Suppressor macrophage treated with lipopolysaccharide for 1 hour (primary cell): ENCODE data around the gene EME2.
A peak's percentile ranks its signal among the peaks of the same experiment; 100 is the strongest.

ENCODE experiments used
- DNase-seq, 3 donors: peaks; one replicate each; pipeline ENCODE4 v3.0.0-alpha.2; 2020 to 2022

Gene EME2

DNA sequence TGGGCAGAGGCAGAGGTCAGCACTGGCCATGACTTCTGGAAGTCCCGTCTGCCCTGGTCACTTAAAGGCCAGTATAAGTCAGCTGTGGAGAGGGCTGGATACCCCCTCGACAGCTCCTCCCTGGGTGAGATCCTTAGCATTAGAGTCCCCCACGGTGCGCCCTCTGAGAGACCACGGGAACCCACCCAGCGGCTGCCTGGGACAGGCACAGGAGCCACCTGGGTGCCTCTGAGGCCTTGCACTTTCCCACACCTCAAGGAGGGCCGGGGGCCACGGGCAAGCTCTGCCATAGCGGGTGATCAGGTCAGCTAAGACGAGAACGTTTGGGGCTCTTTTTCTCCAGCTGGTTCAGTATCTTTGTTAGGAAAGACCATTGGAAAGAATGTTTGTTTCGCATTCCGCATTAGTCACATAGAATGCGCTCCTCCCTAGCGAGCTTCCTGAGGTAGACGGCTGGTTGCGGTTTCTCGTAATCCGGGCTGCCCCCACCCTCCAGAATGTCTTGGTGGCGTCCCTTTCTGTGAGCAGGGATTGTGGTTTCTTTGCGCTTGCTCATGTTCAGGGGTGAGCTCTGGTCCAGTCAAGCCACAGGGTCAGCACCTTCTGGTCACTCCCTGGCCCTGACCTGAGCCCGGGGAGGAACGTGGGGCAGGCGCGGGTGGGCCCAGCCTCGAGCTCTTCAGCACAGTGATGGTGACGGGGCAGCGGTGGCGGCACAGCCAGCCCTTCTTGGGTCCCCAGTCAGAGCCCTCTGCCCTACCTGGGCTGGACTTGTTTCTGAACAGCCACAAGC lies 26.5 kb upstream of the EME2 start:
- DNase-seq: no peak

DNA sequence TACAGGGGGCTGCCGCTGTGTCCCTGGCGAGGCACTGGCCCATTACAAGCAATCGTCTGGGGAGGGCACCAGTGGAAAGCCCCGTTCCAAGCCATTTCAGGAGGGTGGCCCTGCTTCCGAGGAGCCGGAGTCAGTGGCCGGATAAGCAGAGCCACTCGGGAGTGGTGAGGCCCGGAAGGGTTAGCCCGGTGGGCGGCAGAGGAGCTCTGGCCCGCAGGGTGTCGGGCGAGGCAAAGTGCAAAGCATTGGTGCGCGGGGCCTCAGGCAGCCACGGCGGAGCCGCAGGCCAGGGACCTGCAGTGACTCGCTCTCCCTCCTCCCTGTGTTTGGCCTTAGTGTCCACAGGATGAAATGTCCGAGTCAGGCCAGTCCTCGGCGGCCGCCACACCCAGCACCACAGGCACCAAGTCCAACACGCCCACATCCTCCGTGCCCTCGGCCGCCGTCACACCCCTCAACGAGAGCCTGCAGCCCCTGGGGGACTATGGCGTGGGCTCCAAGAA lies 25.9 kb upstream of the EME2 start:
- no peak for DNase-seq

DNA sequence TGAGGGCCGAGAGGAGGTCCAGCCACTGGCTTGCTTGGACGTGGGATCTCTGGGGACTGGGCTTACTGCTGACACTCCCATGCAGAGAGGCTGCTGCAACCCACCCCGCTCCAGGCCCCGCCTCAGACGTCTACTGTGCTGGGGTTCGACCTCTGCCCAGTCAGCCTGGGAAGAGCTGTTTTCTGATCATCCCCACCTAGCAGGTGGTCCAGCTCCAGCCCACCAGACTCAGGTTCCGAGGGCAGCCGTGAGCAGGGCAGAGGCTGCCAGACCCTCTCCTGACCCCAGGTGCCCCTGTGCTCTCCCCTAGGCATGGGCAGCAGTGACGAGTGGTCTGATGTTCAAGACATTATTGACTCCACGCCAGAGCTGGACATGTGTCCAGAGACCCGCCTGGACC lies 24.7 kb upstream of the EME2 start:
- no peak for DNase-seq

DNA sequence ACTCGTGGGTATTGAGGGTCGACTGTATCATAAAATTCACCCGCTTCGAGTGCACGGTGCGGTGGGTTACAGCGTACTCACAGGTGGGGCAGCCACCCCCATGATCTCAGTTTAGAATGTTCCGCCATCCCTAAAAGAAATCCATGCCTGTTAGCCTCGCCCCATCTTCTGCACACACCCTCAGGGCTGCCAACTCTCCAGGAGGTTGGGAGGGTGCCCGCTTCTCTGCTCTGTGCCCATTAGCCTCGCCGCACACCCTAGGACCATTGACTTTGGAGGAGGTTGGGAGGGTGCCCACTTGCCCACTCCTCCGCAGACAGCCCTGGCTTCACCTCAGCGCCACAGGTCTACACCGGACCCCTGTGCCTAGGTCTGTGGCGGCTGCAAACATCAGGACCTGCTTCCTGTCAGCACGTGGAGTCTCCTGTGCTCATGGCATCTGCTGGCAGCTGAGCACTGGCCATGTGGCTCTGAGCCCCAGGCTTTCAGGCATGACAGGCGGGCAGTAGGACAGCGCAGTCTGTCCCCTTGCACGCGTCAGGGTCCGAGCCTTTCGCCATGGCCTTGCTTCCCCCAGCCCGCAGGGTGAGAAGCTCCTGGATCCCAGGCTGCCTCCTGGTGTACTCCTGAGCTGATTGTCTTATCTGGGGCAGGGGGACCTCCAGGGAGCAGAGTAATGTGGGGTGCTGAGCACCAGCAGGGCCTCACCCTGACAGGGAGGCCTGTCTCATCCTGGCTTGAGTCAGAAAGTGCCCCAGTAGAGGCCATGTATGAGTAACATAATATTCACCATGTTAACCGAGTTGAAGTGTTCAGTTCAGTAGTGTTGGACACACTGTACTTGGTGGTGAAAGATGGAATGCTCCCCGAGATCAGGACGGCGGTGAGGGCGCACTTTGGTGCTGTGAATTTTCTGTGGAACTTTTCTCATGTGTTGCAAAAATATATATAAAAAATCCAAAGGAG lies 23.2 kb upstream of the EME2 start:
- DNase-seq: no peak

DNA sequence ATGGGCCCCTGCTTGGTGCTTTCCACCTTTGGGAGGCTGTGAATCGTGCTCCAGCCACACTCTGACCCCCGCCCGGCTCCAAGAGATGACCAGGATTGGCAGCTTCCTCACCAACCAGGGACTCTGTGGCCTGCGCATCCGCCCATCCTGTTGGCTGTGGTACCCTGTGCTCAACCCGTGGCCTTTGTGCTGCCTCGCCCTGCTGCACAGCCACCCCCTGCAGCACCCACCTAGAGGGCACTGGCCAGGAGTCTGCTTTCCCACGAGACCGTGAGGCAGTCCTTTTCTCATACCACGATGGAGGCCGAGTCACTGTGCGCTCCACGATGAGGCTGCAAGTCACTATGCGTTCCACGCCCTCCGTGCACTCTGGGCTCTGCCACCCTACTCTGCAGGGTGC lies 20.7 kb upstream of the EME2 start:
- DNase-seq: no peak

DNA sequence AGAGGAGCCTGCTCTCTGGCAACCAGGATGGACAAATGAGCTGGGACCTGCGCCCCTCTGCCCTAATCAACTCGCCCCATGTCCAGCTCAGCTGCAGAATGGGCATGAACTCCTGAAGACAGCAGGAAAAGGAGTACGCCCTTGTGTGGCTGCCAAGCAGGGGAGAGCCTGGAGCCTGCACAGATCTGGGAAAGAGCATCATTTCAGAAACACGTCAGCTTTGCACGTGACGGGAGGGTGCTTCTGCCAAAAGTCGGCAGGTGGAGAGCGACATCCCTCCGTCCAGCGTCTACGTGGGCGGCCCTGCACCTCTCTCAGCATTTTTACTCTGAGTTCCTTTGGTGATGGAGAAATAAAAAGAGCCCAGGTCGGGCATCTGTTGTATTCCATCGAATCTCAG lies 19.8 kb upstream of the EME2 start:
- DNase-seq: no peak

DNA sequence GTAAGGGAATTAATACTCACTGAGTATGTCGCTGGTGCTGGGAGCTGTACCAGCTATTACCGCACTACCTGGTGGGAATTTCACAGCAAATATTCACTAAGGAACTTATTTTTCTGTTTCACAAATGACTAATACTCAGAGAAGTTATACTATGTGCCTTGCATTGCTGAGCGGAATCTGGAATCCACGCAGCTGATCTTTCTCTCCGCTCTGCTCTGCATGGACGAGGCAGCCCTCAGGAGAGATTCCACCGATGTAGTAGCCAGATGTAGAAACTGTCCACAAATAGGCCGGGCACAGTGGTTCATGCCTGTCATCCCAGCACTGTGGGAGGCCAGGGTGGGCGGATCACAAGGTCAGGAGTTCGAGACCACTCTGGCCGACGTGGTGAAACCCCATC lies 18.4 kb upstream of the EME2 start:
- DNase-seq: no peak

DNA sequence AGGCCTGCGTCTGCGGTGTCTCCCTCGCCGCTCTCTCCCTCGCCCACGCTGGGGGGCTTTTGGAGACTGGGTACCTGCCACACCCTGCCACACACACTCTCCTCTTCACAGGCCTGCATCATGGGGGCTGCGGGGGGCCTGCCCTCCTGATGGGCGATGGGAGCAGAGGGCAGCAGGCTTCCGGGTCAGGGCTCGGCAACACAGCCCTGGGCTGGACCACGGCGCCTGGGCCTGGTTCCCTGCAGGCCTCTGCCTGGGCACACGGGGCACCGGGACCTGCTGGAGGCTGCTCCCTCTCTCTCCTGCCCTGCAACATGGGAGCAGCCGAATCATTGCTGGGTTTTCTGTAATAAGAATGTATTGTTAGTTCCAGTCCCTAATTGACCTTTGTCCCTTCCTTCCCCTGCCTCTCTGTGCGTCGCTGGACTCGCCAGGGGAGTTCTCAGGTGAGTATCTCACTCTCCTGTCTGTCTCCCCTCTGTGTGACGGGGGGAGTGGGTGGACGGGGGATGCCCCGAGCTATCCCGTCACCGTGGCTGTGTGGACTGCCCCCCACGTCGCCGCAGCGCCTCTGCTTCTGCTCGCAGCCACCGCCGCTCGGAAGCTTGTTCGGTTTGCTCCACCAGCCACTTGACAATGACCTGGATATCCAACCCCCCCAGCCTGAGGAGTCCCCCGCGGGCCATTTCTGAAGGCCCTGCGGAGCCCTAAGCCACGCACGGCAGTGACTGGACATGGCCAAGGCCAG lies 14.7 kb upstream of the EME2 start:
- DNase-seq: no peak

DNA sequence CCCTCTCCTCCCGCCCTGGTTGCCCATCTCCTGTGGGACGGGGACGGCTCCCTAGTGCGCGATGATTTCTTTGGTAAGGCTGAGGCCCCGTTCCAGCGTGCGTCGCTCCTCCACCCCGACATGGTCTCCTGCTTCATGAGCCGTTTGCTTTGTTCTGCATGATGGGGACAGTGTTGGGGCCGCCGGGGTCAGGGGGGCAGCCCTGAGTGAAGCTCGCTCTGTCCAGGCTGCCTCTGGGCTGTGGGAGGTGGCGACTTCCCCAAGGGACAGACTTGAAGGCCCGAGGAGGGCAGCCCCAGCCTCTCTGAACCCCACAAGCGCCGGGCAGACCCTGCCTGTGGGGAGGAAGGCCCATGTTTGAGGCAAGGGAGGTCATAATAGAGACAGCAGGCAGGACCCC lies 13.7 kb upstream of the EME2 start:
- no peak for DNase-seq

DNA sequence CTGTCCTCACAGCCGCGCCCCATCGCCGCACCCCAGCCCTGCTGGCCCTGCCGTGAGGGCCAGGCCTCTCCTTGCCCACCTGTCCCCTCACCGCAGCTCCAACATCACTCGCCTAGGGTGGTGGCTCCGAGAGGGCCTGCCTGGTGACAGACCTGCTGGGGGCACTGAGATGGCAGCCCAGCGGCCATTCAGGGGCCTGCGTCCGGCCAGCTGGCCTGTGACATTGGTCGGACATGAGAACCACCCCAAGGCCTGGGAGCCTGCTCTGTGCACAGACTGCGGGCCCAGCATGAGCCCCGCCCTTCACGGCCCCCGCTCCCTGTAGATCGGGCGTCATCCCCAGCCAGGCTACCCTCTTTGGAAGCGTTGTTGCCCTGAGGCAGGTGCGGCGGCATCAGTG lies 13.1 kb upstream of the EME2 start:
- DNase-seq: no peak

DNA sequence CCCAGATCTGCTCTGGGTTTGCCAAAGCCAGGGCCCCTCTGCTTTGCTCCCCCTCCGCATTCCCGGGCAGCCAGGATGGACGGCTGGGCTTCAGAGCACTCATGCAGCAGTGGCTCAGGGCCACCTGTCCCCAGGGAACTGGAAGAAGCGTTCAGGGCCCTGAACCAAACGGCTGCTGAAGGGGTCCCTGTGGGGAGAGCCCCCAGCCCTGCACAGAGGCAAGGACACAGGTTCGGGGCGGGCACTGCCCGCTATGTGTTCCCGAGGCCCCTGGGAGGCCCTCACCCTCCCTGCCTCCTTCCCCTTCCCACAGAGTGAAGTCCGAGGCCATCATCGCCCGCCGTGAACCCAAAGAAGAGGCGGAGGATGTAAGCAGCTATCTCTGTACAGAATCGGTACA lies 11.7 kb upstream of the EME2 start:
- no peak for DNase-seq

DNA sequence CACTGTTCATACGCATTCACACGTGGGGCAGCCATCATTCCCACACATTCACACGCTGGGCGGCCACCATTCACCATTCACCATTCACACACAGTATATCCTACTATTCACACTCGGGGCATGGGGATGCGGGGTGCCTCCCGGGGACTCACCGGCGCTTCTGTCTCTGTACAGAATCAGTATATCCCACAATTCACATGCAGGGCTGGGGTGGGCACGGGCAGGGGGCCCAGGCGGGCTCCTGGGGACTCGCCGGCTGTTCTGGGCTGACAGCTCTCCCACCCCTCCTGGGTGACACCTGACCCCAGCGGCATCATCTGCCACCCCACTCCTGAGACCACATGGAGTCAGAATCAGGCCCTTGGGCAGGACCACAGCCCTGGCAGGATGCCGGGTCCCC lies 10.9 kb upstream of the EME2 start:
- DNase-seq: no peak

DNA sequence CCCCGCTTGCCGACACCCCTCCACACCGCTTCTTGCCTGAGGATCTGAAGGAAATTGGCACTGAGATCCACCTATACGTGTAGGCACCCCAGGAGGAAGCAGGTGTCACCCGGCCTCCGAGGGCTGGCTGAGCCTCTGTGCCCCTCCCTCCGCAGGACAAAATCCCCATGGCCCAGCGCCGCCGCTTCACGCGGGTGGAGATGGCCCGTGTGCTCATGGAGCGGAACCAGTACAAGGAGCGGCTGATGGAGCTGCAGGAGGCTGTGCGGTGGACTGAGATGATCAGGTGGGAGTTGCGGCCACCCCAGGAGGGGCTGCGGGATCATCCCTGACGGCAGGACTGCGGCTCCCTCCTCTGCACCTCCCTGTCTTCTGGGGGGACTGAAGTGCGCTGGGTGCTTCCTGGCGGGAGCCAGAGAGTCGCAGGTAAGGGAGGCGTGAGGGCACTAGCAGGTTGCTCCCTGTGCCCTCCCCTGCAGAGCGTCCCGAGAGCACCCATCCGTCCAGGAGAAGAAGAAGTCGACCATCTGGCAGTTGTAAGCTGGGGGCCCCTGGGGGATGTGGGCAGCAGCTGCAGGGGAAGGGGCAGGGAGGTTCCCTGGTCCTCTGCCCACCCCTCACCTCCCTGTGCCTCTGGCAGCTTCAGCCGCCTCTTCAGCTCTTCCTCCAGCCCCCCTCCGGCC lies 10.3 kb upstream of the EME2 start:
- DNase-seq: no peak

DNA sequence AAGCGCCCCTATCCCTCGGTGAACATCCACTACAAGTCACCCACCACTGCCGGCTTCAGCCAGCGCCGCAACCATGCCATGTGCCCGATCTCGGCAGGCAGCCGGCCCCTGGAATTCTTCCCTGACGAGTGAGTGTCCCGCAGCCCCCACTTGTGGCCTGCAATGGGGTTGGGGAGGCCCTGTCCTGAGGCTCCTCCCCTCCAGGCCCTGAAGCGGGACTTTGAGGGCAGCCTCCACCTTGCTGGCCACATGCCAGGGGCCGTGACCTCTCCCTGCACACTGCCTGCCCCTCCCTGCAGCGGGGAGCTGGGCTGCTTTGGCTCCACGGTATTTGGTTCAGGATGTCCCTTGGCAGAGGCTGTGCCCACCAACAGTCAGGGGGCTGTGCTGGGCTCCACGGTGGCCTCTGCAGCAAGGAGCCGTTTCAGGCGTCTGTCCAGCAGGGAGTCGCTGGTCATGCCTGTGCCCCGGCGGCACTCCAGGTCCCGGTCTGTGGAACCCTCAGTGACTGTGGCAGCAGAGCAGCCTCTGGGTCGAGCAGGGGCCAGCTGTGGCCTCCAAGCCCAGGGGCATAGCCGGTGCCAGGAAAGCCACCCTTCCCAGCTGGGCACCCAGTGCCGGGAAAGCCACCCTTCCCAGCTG lies 9.6 kb upstream of the EME2 start:
- DNase-seq: no peak

DNA sequence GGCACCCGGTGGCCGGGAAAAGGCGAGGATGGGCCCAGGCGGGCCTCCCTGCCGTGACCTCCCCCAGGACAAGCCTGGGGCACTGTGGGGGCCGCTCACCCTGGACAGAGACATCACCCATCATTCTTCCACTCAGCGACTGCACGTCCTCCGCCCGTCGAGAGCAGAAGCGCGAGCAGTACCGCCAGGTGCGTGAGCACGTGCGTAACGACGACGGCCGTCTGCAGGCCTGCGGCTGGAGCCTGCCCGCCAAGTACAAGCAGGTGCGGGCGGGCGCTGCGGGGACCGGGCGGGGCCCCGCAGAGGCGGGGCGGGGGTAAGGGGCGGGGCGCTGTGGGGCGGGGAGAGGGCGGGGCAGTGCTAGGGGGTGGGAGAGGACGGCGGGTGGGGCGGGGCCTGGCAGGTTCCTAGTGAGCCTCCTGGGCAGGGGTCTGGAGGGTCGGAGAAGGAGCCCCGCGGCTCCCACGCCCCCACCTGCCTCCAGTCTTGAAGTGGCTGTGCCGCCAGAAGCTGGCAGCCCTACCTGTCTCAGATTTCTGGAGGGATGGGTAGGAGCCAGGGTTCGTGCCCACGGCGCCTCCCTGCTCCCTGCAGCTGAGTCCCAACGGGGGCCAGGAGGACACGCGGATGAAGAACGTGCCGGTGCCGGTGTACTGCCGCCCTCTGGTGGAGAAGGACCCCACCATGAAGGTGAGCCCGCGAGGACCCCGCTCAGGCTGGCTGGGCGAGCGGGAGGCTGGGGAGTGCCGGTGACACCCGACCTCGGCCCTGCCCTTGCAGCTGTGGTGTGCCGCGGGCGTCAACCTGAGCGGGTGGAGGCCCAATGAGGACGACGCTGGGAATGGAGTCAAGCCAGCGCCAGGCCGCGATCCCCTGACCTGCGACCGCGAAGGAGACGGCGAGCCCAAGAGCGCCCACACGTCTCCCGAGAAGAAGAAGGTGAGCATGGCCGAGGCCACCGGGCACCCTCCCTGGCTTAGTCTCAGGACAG lies 8.8 kb upstream of the EME2 start:
- DNase-seq: peak in 1 of 3 donors; percentile 5

DNA sequence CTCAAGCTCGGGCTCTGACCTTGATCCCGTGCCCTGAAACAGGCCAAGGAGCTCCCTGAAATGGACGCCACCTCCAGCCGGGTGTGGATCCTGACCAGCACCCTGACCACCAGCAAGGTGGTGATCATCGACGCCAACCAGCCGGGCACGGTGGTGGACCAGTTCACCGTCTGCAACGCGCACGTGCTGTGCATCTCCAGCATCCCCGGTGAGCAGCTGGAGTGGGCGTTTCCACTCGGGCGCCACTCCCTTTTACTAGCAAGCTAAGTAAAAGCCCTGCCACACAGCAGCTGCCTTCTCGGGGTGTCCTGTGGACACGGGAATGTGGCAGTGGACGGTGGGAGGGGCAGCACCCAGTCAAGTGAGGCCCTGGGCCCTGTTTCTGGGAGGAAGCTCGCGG lies 7.6 kb upstream of the EME2 start:
- DNase-seq: no peak

DNA sequence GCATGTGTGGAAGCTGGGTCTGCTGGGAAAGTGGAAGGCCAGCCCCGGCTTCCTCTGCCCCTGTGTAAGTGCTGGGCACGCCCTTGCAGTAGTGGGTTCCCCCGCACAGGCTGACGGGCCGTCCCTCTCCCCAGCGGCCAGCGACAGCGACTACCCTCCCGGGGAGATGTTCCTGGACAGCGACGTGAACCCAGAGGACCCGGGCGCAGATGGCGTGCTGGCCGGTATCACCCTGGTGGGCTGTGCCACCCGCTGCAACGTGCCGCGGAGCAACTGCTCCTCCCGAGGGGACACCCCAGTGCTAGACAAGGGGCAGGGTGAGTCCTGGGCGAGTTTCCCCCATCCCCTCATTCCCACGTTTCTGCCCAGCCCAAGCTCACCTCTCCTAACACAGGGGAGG lies 6.8 kb upstream of the EME2 start:
- DNase-seq: no peak

DNA sequence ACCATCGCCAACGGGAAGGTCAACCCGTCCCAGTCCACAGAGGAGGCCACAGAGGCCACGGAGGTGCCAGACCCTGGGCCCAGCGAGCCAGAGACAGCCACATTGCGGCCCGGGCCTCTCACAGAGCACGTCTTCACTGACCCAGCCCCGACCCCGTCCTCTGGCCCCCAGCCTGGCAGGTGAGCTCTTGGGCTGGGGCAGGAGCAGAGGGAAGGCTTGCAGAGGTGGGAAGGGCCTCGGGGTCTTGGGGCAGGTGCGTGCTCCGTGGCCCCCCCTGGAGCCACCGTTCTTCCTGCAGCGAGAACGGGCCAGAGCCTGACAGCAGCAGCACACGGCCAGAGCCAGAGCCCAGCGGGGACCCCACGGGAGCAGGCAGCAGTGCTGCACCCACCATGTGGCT lies 6.4 kb upstream of the EME2 start:
- DNase-seq: no peak

DNA sequence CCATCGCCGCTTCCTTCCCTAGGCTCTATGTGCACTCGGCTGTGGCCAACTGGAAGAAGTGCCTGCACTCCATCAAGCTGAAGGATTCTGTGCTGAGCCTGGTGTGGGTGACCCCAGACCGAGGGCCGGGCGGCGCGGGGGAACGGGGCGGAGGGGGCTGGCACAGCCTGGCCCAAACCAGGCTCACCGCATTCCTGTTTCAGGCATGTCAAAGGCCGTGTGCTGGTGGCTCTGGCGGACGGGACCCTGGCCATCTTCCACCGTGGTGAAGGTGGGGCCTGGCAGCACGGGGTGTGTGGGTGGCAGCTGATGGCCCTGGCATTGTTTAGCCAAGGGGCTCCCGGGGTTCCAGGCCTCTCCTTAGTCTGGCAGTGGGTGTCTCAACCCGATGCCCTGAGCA lies 5.9 kb upstream of the EME2 start:
- no peak for DNase-seq

DNA sequence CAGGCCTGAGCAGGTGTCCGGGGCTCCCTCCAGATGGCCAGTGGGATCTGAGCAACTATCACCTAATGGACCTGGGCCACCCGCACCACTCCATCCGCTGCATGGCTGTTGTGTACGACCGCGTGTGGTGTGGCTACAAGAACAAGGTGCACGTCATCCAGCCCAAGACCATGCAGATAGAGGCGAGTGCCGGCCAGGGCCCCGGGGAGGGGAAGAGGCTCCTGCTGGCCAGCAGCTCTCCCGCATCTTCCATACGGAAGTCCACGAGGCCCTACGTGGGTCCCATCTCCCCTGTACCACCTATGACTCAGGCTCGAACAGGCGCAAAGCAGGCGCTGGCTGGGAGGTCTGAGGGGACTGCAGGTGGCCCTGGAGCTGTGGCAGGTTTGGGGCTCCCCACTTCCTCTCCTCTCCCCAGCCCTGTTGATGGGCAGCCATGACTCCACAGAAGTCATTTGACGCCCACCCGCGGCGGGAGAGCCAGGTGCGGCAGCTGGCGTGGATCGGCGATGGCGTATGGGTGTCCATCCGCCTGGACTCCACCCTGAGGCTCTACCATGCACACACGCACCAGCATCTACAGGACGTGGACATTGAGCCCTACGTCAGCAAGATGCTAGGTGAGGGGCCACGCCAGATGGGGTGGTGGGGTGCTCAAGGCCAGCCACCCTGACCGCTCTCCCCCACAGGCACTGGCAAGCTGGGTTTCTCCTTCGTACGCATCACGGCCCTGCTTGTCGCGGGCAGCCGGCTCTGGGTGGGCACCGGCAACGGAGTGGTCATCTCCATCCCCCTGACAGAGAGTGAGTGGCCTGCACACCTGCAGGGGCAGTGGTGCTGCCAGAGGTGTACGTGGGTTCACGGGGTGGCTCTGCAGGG lies 5.3 kb upstream of the EME2 start:
- no peak for DNase-seq
